Bone marrow (tissue), 2 donors: ENCODE measurements around the gene PCGF2.
"Not testable (repeated sequence)": the region's sequence is repeated elsewhere in the genome, so short reads cannot be mapped to it uniquely, and the experiment has no call there.

ENCODE experiments used
- DNase-seq, 2 donors: peaks; one replicate each; lab custom pipeline; 2025; lab: John Stamatoyannopoulos, UW

Gene PCGF2

GRCh38 chr17:38748149-38748891 is at the start of gene PCGF2:
Gene PCGF2 (minus strand): TSS chr17:38748336. CDS start chr17:38740402, 7,934 bp downstream.
- no peak for DNase-seq

DNA sequence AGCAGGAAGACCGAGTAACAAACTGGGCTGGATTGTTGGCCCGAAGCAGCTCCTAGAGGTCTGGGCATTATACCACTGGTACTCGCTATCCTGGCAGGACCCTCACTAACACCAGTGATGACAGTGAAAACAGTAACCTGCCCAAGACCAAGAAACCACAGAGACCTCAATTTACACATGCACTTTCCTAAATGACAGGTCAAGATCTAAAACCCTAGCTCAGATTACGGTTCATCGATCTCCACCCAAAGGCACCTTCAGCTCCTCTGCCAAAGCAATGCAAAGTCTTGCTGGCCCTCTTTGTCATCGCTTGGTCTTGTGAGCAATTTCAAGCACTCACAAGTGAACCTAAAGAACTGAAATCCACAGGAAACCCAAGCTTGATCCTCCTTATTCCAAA is 49.7 kb upstream of the PCGF2 start:
- DNase-seq = no peak

DNA sequence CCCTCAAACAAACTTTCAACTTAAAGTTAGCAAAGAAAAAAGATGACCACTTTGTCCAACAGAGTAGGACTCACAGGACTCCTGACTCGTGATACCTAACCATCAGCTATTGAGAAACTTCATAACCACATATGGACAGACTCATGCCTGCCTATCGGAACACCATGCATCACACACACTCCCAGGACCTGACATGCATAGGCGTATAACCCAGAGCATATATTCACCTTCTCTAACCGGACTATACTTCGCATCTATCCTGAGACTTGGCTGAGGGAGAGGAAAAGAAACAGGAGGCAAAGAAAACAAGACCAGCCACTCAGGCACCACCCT is 49.0 kb upstream of the PCGF2 start:
- DNase-seq = no peak

DNA sequence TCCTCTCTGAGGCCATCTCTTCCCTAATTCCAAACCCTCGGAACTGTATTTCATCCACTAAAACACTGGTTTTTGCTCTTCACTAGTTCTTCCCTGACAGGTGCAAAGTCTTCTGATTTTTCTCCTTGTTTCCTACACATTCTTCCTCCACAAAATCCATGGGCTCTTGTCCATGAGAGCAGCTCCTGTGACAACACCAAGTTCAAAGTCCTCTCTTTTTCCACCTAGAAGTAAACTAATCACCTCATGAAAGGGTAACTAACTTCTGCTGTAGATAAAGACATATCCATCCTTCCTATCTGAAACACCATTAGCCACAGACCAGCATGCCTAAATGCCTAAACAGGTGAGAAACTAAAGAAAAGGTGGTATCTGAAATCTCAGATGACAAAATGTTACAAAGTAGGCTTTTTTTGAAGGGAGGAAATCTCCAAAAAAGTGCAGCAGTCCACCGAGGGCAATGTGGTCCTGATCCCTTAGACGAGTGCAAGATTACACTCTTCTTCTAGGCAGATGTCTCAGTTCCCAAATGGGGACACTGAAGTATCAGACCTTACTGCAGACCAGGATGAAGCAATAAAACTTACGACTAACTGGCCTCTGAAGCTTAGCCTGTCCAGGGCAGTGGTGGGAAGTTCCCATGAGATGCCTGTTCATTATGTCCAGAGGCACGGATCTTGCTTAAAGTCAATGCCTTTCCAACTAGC is 48.5 kb upstream of the PCGF2 start:
- DNase-seq = no peak

DNA sequence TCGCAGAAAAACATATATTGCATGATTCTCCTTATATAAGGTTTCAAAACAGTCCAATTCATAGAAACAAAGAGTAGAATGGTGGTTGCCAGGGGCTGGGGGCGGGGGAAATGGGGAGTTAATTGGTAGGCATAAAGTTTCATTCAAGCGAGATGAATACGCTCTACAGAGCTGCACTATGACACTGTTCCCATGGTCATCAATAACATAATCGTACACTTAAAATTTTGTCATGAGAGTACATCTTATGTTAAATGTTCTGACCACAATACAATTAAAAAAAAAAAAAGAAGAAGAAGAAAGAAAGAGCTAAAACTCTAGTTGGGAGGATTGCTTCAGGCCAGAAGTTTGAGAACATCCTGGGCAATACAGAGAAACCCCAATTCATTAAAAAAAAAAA is 46.1 kb upstream of the PCGF2 start:
- no peak for DNase-seq

DNA sequence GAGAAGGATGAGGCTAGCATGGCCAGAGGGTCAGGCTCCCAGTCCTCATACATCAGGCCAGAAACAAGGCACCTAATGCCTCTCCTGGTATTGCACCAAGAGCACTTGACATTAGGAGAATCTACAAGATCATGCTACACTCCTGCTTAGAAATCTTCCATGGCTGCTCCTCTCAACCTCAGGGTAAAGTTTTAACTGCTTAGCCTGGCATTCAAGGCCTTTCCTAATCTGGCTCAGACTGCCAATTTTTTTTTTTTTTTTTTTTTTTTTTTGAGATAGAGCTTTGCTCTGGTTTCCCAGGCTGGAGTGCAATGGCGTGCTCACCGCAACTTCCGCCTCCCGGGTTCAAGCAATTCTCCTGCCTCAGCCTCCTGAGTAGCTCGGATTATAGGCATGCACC is 43.0 kb upstream of the PCGF2 start:
- no peak for DNase-seq

DNA sequence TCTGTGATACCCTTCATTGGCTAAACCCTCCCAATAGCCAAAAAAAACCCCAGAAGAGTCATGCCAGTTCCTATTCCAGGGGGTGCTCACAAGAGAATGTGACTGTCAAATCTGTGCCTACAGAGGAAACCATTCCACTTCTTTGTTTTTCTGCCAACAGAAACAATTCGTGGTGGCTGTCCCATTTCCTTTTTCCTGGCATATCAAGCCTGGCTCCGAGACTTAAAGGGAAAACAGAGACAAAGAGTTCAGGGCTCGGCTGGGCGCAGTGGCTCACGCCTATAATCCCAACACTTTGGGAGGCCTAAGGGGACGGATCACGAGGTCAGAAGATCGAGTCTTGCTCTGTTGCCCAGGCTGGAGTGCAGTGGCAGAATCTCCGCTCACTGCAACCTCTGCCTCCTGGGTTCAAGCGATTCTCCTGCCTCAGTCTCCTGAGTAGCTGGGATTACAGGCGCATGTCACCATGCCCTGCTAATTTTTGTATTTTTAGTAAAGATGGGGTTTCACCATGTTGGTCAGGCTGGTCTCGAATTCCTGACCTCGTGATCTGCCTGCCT is 42.1 kb upstream of the PCGF2 start:
- DNase-seq = not testable (repeated sequence)

DNA sequence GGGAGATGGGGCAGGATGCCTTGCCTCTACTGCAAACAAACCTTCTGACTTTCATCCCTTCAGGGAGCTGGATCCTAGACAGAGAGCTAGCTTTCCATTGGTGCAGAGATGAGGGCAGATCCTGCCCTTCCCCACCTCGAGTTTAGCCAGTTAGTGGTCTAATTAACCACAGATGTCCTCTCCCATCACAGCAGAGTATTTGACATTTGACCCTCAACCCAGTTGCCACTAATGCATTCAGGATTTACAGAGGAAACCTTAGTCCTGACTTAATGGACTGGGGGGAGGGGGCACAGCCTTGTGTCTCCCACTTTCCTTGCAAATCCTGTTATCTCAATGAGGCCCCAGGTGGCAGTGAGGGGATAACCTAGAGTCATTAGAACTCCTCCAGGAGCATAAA is 41.0 kb upstream of the PCGF2 start:
- no peak for DNase-seq

DNA sequence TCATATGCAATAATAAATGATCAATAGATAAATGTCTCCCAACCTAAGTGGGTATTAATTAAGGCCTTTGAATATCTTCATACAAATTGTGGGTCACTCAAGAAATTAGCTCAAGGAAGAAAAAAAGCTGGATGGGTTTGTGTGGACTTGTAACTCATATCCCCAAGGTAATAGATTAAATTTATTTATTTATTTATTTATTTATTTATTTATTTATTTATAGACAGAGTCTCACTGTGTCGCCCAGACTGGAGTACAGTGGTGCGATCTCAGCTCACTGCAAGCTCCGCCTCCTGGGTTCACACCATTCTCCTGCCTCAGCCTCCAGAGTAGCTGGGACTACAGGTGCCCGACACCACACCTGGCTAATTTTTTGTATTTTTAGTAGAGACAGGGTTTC is 39.9 kb upstream of the PCGF2 start:
- not testable (repeated sequence) for DNase-seq

GRCh38 chr17:38786372-38786771 is 38.2 kb upstream of the PCGF2 start:
- DNase-seq = no peak

DNA sequence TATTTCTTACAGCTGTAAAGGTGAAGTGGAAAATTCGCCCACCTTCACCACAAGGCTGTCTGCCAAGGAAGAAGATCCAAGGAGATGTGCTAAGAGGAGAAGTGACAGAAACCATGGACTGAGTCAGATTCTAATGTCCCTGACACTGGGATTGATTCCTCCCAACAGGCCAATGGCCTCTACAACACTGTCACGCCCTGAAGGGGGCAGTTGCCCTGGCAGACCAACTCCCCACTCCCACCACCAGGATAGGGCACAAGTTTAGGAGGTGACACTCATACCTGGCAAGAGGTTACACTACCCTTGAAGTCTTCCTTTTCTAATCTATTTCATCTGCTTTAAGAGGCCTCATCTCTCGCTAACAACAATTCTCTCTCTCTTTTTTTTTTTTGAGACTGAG is 35.1 kb upstream of the PCGF2 start:
- DNase-seq = no peak

- DNase-seq = no peak
These were observed 32.0 kb upstream of the PCGF2 start for GRCh38 chr17:38779965-38780752.

DNA sequence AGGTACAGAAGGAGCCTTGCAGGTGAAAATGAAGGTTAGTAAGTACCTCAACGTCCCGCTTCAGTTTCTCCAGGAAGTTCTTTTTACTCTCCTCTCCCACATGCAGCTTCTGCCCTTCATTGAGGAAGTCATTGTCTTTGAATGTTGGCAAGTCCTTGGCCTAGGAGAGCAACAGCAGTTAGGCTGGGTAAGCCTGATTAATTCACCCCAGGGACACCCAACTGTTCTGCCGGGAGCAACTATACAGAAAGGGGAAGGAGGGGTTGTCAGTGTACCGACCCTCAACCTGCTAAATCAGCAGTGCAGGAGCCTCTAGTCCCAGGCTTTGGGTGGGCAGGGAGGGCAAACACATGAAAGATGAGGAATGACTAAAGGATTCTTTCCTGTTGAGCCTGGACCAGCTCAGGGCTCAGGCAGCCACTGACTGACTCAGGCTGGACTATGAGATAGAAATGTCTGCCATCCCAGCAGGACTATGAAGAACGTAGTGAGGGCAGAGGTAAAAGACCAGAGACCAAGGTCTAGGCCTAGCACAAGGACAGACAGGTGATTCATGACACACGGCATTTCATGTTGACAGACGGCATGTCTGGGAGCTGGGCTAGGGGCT is 29.6 kb upstream of the PCGF2 start:
- DNase-seq = no peak

GRCh38 chr17:38773258-38773657 is 25.1 kb upstream of the PCGF2 start:
- no peak for DNase-seq

DNA sequence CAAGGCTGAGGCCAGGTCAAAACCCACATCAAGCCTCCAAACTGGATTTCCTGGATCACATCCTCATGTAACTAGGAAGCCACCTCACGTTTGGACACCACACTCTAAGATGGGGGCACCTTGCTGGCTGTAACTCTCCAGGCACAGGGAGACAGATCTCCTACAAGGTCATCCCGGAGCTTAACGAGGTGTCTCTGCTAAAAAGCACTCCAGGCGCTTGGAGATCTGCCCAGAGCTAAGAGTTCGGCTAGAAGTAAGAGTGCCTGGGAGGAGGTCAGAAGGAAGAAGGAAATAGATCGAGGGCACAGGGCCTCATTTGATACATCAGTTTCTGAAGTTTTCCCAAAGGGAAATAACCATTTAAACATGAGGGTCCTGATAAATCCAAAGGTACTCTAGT is 20.3 kb upstream of the PCGF2 start:
- DNase-seq = no peak

DNA sequence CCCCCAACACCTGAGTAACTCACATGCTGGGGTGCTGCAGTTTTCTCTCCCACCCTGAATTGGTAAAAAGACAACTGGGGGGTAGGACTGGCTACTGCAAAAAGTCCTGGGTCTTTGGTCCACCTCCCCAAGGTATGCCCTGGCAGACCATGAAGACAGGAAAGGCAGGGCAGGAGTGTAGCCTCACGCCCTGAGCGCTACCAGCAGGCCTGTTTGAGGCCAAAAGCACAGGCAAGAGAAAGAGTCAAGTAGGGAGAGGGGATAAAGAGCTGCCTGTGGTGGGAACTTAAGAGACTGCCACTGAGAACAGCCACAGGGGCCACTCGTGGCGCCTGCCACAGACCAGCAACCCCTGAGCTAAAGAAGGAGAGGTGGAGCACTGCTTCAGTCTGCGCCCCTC is 18.2 kb upstream of the PCGF2 start:
- no peak for DNase-seq

DNA sequence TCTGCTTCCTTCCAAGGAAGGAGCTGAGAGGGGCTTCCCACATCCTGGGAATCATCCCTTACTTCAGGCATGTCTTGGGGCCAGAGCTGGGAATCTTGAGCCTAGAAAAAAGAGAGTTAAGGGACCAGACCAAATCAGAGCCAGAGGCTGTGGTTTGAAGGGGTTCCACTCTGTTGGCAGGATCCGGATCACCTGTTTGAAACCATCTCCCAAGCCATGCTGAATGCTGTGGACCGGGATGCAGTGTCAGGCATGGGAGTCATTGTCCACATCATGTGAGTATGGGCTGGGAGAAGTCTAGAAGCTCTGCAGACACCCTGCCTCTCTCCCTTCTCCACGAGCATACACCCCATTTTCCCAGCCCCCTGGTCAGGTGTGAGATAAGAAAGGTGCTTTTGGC is 14.1 kb upstream of the PCGF2 start:
- DNase-seq = no peak

- DNase-seq = peak in 1 of 2 donors; percentile 13
These were observed 13.5 kb upstream of the PCGF2 start for GRCh38 chr17:38761612-38762011.

GRCh38 chr17:38753071-38753506 is 5.0 kb upstream of the PCGF2 start:
- no peak for DNase-seq

- peak; percentile 79 to 100 for DNase-seq
These were observed 4.4 kb upstream of the PCGF2 start, which contains the start of gene PSMB3 for GRCh38 chr17:38752308-38753070. Gene PSMB3 (plus strand): TSS chr17:38752741. CDS start chr17:38752827, 86 bp downstream.

DNA sequence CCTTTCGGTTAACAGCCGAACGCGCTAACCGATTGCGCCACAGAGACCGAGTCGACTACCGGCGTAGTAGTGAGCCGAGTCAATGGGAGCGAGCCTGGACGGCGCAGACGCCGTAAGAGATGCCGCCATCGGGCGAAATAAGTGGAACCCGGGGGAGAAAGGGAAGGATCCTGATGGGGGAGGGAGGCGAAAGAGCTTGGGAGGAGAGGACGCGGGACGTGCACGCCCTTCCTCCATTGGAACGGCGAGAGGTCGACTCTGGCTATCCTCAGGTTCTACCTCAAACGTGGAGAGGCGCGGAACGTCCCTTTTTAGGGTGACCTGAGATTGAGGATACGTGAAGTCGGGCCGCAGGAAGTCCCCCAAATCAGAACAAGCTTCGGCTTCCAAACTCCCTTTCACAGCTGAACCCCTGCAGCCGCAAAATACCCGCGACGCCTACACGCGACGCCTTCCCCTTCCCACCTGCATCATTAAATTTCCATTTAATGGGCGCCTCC is 3.7 kb upstream of the PCGF2 start:
- peak; percentile 45 to 76 for DNase-seq
